Suprapubic skin (tissue), 4 donors: ENCODE results near the gene CLMN. TPM values are rescaled to one million over a fixed set of nuclear protein-coding genes. Genes with fewer than 3 reads are reported as not detected.

Experiments
- DNase-seq, 2 donors: peaks; one replicate each; pipeline ENCODE4 v3.0.0-alpha.2; 2019; ENCODE audit warnings: low spot score in 2 of 2
- H3K27ac ChIP-seq: fragments of 200-600 bp; sonication (generic); one replicate; pipeline ENCODE4 v1.5.1; 2019
- H3K27me3 ChIP-seq: fragments of 200-600 bp; sonication (generic); one replicate; pipeline ENCODE4 v1.5.1; 2019
- H3K36me3 ChIP-seq: fragments of 200-600 bp; sonication (generic); one replicate; pipeline ENCODE4 v1.5.1; 2019
- H3K4me1 ChIP-seq: fragments of 200-600 bp; sonication (generic); one replicate; pipeline ENCODE4 v1.5.1; 2019
- H3K4me3 ChIP-seq: fragments of 200-600 bp; sonication (generic); one replicate; pipeline ENCODE4 v1.5.1; 2019; ENCODE audit warnings: mild to moderate bottlenecking
- H3K9me3 ChIP-seq: fragments of 200-600 bp; sonication (generic); one replicate; pipeline ENCODE4 v1.5.1; 2019
- EP300 ChIP-seq: sonication (generic); formaldehyde crosslinking; IDR thresholded peaks from one replicate; pipeline ENCODE4 v1.6.1; 2017; ENCODE audit warnings: antibody characterized with exemption
- POLR2A ChIP-seq, 2 donors: fragments of 450-650 bp; IDR thresholded peaks; one replicate each; pipeline ENCODE4 v1.6.1; 2017; ENCODE audit warnings: antibody characterized with exemption in 2 of 2, mild to moderate bottlenecking in 2 of 2, moderate library complexity in 2 of 2
- POLR2AphosphoS5 ChIP-seq, 3 donors: sonication (generic); formaldehyde crosslinking; IDR thresholded peaks; one replicate each; pipeline ENCODE4 v1.6.1; 2017; ENCODE audit warnings: antibody characterized with exemption in 3 of 3
- WGBS: methylation state at CpG from one replicate; pipeline ENCODE4 v1.1.5; 2018; 5-methylcytosine and 5-hydroxymethylcytosine counted together
- total RNA-seq, 4 donors: library from RNA; depleted of rRNA; stranded (reverse); fragments of >200 nt; gene quantifications; one replicate each; pipeline ENCODE4 v1.1.0, GENCODE V29; 2016
- TF ChIP-seq, protein P1 (sequence below), 2 donors: fragments of 200-600 bp in 1 of 2; fragments of 450-650 bp in 1 of 2; sonication (generic) in 1 of 2; IDR thresholded peaks; one replicate each; pipeline ENCODE4 v1.5.1; 2016 to 2019; ENCODE audit warnings: antibody characterized with exemption in 2 of 2, mild to moderate bottlenecking in 1 of 2, moderate library complexity in 1 of 2

The CLMN gene
- total RNA-seq, 4 donors from 2014 or later = 5.0 to 25.7 (median 7.0) TPM

DNA sequence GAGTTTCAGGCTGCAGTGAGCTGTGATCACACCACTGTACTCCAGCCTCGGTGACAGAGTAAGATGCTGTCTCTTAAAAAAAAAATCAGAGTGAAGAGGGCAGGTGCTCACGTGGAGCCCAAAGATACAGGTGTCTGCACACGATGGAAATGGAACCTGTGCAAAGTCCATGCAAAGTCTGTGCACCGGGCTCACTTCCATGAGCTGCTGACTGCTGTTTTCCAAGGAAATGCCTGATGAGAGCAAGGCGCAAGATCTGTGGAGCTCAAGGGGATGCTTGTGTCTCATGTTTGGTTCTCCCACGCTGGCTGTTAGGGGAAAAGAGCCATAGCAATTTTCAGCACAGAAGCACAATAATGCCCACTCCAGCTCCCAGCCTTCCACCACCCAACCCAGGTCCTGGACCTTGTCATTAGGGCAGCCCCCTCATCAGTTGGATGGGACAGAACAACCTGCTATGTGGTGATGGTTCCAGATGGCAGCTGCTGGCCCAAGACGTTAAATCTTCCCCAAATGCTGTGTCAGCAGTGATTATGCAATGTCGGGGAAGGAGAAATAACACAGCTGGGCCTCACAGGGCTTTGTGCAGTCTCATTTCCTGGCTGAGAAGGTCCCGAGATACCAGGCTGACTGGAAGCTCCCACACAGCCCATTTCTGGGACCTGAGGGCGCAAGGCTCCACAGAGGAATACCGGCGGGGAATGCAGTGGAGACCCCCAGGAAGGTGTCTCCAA lies 134.5 kb downstream of the CLMN start:
- Histone ChIP-seq H3K27ac (peak overlapping the region; percentile 55), H3K9me3 (no peaks in the 10 kb centered on the region), H3K36me3 (no peaks in the 10 kb centered on the region), H3K27me3 (no peaks in the 10 kb centered on the region), H3K4me1 (peaks cover 13% of the 10 kb centered on the region), H3K4me3 (peak overlapping the region; percentile 3)
- 87% methylated on average over 11 of the region's 12 CpGs for WGBS
- no peak for DNase-seq
- TF ChIP-seq POLR2A (IDR thresholded peaks at IDR 0.05) (no peak), POLR2AphosphoS5 (IDR thresholded peaks at IDR 0.05) (no peak), EP300 (no peak)
- TF ChIP-seq, protein P1, sequence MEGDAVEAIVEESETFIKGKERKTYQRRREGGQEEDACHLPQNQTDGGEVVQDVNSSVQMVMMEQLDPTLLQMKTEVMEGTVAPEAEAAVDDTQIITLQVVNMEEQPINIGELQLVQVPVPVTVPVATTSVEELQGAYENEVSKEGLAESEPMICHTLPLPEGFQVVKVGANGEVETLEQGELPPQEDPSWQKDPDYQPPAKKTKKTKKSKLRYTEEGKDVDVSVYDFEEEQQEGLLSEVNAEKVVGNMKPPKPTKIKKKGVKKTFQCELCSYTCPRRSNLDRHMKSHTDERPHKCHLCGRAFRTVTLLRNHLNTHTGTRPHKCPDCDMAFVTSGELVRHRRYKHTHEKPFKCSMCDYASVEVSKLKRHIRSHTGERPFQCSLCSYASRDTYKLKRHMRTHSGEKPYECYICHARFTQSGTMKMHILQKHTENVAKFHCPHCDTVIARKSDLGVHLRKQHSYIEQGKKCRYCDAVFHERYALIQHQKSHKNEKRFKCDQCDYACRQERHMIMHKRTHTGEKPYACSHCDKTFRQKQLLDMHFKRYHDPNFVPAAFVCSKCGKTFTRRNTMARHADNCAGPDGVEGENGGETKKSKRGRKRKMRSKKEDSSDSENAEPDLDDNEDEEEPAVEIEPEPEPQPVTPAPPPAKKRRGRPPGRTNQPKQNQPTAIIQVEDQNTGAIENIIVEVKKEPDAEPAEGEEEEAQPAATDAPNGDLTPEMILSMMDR (IDR thresholded peaks at IDR 0.05) = no peak

- Histone ChIP-seq H3K4me1 (peaks cover 13% of the 10 kb centered on the region), H3K9me3 (no peaks in the 10 kb centered on the region), H3K4me3 (no peak overlapping the region), H3K27me3 (no peaks in the 10 kb centered on the region), H3K27ac (peak overlapping the region; percentile 49), H3K36me3 (no peaks in the 10 kb centered on the region)
- DNase-seq = no peak
- 54% methylated on average over 2 of the region's 2 CpGs for WGBS
- TF ChIP-seq EP300 = no peak
- TF ChIP-seq POLR2A (IDR thresholded peaks at IDR 0.05) = no peak
- TF ChIP-seq POLR2AphosphoS5 (IDR thresholded peaks at IDR 0.05) = no peak
- TF ChIP-seq, protein P1 (IDR thresholded peaks at IDR 0.05) = no peak
These were observed 135.3 kb downstream of the CLMN start for GRCh38 chr14:95184413-95184790.

DNA sequence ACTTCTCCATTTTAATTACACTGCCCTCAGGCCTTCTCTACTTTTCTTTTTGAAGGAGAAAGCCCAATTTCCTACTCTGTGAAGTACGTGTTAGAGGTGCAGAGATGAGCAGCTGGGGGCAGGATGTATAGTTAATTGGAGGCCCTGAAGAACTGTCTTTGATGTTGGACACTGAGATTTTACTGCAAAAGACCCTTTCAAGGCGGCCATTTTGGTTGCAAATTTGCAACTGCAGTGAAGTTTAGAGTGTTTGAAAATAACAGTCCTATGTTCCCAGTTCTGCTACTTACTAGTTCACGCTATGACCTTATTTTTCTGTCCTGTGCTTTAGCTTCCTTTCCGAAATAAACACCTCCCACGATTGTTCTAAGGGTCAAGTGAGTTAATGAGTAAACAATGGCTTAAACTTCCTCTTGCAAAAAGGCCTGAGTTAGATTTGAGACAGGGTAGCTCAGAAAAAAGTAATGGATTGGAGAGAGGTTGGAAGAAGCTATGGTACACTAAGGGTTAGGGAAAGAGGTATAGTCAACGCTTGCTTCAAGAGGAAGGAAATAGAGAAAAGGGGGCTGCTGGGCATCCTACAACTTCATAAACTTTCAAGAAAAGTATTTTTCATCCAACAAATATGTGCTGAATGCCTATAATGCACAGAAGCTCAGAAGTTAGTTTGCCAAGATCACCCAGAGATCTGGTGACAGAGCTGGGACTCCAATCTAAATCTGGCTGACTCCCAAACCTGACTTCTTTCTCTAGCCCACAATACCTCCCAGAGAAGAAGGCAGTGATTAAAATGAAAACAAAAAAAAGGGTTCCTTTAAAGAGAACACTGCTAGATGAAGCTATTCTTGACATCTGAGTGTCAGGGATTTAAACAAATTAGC lies 135.9 kb downstream of the CLMN start:
- H3K4me1 ChIP-seq = peaks cover 13% of the 10 kb centered on the region
- no peaks in the 10 kb centered on the region for H3K36me3 ChIP-seq
- no peaks in the 10 kb centered on the region for H3K9me3 ChIP-seq
- peak overlapping the region; percentile 49 for H3K27ac ChIP-seq
- no peak for TF ChIP-seq POLR2AphosphoS5 (IDR thresholded peaks at IDR 0.05)
- TF ChIP-seq POLR2A (IDR thresholded peaks at IDR 0.05) = no peak
- no peak for TF ChIP-seq EP300
- TF ChIP-seq, protein P1 (IDR thresholded peaks at IDR 0.05) = no peak
- WGBS = 62% methylated on average over 6 of the region's 6 CpGs
- H3K27me3 ChIP-seq = no peaks in the 10 kb centered on the region
- H3K4me3 ChIP-seq = no peak overlapping the region
- DNase-seq = no peak

DNA sequence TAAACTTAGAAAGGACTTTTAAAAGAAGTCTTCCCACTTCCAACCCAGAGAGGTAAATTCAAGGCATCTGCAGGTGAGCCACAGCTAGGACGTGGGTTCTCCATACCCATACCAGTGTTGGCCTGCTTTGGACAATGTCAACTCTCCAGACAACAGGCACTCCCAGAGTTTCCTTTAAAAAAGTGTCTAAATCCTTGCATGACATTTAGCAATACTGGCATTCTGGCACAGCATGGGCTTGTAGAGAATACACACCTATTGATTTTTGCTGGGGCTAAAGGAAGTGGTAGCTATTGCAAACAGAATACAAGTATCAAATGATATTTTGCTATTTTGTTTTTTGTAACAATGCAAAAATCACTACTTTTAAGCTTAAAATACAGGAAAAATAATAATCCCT lies 136.6 kb downstream of the CLMN start:
- H3K4me3 ChIP-seq = no peak overlapping the region
- H3K27ac ChIP-seq = no peak overlapping the region
- H3K9me3 ChIP-seq = no peaks in the 10 kb centered on the region
- H3K27me3 ChIP-seq = no peaks in the 10 kb centered on the region
- TF ChIP-seq, protein P1 (IDR thresholded peaks at IDR 0.05) = no peak
- TF ChIP-seq POLR2AphosphoS5 (IDR thresholded peaks at IDR 0.05) (no peak), EP300 (no peak), POLR2A (IDR thresholded peaks at IDR 0.05) (no peak)
- no peaks in the 10 kb centered on the region for H3K36me3 ChIP-seq
- 80% methylated on average over 1 of the region's 1 CpG for WGBS
- DNase-seq = no peak
- peaks cover 13% of the 10 kb centered on the region for H3K4me1 ChIP-seq

DNA sequence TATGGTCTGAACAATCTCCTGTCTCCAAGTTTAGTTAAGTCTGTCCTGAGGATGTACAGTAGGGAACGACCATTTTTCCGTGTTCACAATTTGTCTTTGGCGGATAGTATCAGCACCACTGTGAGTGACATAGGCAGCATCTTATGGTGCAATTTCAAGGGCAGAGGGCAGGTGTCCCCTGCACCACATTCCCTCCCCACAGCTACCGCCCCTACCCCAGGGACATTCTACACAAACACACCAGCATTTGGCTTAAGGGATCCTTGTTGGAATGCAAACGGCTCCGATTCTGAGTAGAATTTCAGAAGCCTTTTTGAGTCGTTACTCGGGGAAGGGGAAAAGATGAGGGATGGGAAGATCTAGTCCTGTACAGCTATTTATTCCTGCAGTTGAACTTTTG lies 137.3 kb downstream of the CLMN start:
- H3K36me3 ChIP-seq = no peaks in the 10 kb centered on the region
- no peak overlapping the region for H3K4me3 ChIP-seq
- no peaks in the 10 kb centered on the region for H3K9me3 ChIP-seq
- no peak for DNase-seq
- WGBS = 75% methylated on average over 8 of the region's 8 CpGs
- no peak for TF ChIP-seq POLR2A (IDR thresholded peaks at IDR 0.05)
- TF ChIP-seq POLR2AphosphoS5 (IDR thresholded peaks at IDR 0.05) = no peak
- TF ChIP-seq, protein P1 (IDR thresholded peaks at IDR 0.05) = no peak
- TF ChIP-seq EP300 = no peak
- H3K27ac ChIP-seq = no peak overlapping the region
- H3K27me3 ChIP-seq = no peaks in the 10 kb centered on the region
- peaks cover 13% of the 10 kb centered on the region for H3K4me1 ChIP-seq
